IMR-90 (cell line): ENCODE results near the gene METTL23.

Source experiments
- CEBPB ChIP-seq: IDR thresholded peaks from 2 replicates; pipeline ENCODE4 v1.6.1; 2012; ENCODE audit warnings: low read depth, low read length, improper control_type of control experiment
- CHD1 ChIP-seq: IDR thresholded peaks from 2 replicates; pipeline ENCODE4 v1.6.1; 2012; ENCODE audit warnings: low read depth, low read length, improper control_type of control experiment
- MAFK ChIP-seq: IDR thresholded peaks from 2 replicates; pipeline ENCODE4 v1.6.1; 2012; ENCODE audit warnings: low read depth, low read length, improper control_type of control experiment
- MXI1 ChIP-seq: IDR thresholded peaks from 2 replicates; pipeline ENCODE4 v1.6.1; 2012; ENCODE audit warnings: low read depth, mild to moderate bottlenecking, low read length, moderate library complexity, borderline replicate concordance
- POLR2A ChIP-seq: IDR thresholded peaks from 2 replicates; pipeline ENCODE4 v1.6.1; 2012; ENCODE audit warnings: mild to moderate bottlenecking, low read depth, low read length
- RAD21 ChIP-seq: IDR thresholded peaks from 2 replicates; pipeline ENCODE4 v1.6.1; 2012; ENCODE audit warnings: low read length, improper control_type of control experiment
- RCOR1 ChIP-seq: IDR thresholded peaks from 2 replicates; pipeline ENCODE4 v1.6.1; 2012; ENCODE audit warnings: mild to moderate bottlenecking, low read length, improper control_type of control experiment; ENCODE audit not compliant: insufficient replicate concordance
- TF ChIP-seq, protein P1 (sequence below): conservative IDR thresholded peaks from 2 replicates; pipeline ENCODE4 v1.5.1; 2012; ENCODE audit warnings: mild to moderate bottlenecking, low read depth, low read length, improper control_type of control experiment

DNA sequence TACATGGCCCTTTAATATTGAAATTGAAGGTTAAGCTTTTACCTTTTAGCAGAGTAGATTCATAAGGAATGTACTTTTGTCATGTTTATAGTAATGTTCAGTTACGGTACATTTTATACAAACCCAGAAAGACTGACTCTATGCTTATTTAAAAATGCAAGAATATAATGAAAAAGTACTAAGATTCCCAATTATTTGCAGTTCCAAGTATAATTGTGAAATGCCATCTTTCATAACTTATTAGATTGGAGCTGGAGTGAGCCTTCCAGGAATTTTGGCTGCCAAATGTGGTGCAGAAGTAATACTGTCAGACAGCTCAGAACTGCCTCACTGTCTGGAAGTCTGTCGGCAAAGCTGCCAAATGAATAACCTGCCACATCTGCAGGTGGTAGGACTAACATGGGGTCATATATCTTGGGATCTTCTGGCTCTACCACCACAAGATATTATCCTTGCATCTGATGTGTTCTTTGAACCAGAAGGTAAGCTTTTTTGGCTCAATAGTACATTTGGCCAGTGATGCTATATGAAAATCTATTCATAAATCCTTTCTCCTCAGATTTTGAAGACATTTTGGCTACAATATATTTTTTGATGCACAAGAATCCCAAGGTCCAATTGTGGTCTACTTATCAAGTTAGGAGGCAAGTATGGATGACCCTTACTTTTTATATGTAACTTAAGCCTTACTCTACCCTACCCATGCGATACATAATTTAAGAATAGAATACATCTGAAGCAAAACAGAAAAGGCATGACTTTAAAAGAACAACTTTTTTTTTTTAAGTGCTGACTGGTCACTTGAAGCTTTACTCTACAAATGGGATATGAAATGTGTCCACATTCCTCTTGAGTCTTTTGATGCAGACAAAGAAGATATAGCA, 6.3 kb downstream of the METTL23 start:
- TF ChIP-seq POLR2A (no peak; the same call in 1 of the 2 replicates), CEBPB (no peak), RAD21 (no peak), MAFK (no peak), CHD1 (no peak), MXI1 (no peak), RCOR1 (no peak)
- TF ChIP-seq, protein P1, sequence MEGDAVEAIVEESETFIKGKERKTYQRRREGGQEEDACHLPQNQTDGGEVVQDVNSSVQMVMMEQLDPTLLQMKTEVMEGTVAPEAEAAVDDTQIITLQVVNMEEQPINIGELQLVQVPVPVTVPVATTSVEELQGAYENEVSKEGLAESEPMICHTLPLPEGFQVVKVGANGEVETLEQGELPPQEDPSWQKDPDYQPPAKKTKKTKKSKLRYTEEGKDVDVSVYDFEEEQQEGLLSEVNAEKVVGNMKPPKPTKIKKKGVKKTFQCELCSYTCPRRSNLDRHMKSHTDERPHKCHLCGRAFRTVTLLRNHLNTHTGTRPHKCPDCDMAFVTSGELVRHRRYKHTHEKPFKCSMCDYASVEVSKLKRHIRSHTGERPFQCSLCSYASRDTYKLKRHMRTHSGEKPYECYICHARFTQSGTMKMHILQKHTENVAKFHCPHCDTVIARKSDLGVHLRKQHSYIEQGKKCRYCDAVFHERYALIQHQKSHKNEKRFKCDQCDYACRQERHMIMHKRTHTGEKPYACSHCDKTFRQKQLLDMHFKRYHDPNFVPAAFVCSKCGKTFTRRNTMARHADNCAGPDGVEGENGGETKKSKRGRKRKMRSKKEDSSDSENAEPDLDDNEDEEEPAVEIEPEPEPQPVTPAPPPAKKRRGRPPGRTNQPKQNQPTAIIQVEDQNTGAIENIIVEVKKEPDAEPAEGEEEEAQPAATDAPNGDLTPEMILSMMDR: no peak
